PC-9 (cell line): ENCODE results near the gene HOXD10. TPM values are rescaled to one million over a fixed set of nuclear protein-coding genes. Genes with fewer than 3 reads are reported as not detected.

ENCODE experiments used
- BruUV-seq: library from RNA; stranded (reverse); fragments of 400-500 nt; replicated peaks from 2 replicates; lab custom pipeline; 2021; lab: Mats Ljungman, UMichigan
- CTCF ChIA-PET: fragments of 300-600 bp; sonication (Branson Sonifier 250); formaldehyde crosslinking; loops from one replicate; lab custom pipeline; 2022; ENCODE audit warnings: antibody characterized with exemption; lab: Charles Lee
- POLR2A ChIA-PET: fragments of 300-600 bp; sonication (Branson Sonifier 250); formaldehyde crosslinking; loops from one replicate; lab custom pipeline; 2022; ENCODE audit warnings: antibody characterized with exemption; ENCODE audit not compliant: unreplicated experiment; lab: Charles Lee
- DNase-seq, 2 experiments: peaks; one replicate each; pipeline versions ENCODE4 v3.0.0 to v3.0.0-alpha.2; 2015 to 2022; ENCODE audit warnings: mixed read lengths in 1 of 2
- H2AFZ ChIP-seq: fragments of 200-600 bp; sonication (generic); 2 replicates; pipeline ENCODE4 v1.8.1; 2017; ENCODE audit warnings: antibody characterized with exemption
- H3F3A ChIP-seq: fragments of 200-600 bp; sonication (generic); 2 replicates; pipeline ENCODE4 v1.8.1; 2017; ENCODE audit warnings: antibody characterized with exemption, mild to moderate bottlenecking, low read depth; ENCODE audit not compliant: insufficient read depth
- H3K27ac ChIP-seq: fragments of 200-600 bp; sonication (generic); 2 replicates; pipeline ENCODE4 v1.6.1; 2016; ENCODE audit warnings: mixed run types
- H3K27me3 ChIP-seq: fragments of 200-600 bp; sonication (generic); 2 replicates; pipeline ENCODE4 v1.6.1; 2016; ENCODE audit warnings: low read depth, mixed run types; ENCODE audit not compliant: insufficient read depth
- H3K36me3 ChIP-seq: fragments of 200-600 bp; sonication (generic); 2 replicates; pipeline ENCODE4 v1.6.1; 2016; ENCODE audit warnings: low read depth, mixed run types
- H3K4me1 ChIP-seq: fragments of 200-600 bp; sonication (generic); replicated peaks from 2 replicates; pipeline ENCODE4 v1.6.1; 2016; ENCODE audit warnings: mixed run types; ENCODE audit not compliant: insufficient read depth
- H3K4me2 ChIP-seq: fragments of 200-600 bp; sonication (generic); 2 replicates; pipeline ENCODE4 v1.6.1; 2017; ENCODE audit warnings: mixed run types
- H3K4me3 ChIP-seq: fragments of 200-600 bp; sonication (generic); 2 replicates; pipeline ENCODE4 v1.6.1; 2016; ENCODE audit warnings: mixed run types
- H3K79me2 ChIP-seq: fragments of 200-600 bp; sonication (generic); 2 replicates; pipeline ENCODE4 v1.6.1; 2017; ENCODE audit warnings: low read depth, mixed run types
- H3K9me2 ChIP-seq: fragments of 200-600 bp; sonication (generic); 2 replicates; pipeline ENCODE4 v1.8.1; 2017; ENCODE audit warnings: mild to moderate bottlenecking; ENCODE audit not compliant: insufficient read depth
- H3K9me3 ChIP-seq: fragments of 200-600 bp; sonication (generic); 2 replicates; pipeline ENCODE4 v1.8.1; 2016; ENCODE audit warnings: low read depth; ENCODE audit not compliant: insufficient read depth
- H4K20me1 ChIP-seq: fragments of 200-600 bp; sonication (generic); 2 replicates; pipeline ENCODE4 v1.8.1; 2017; ENCODE audit not compliant: insufficient read depth
- EZH2 ChIP-seq: fragments of 200-600 bp; sonication (generic); IDR thresholded peaks from 2 replicates; pipeline ENCODE4 v1.8.0; 2017; ENCODE audit warnings: antibody characterized with exemption, low read depth
- intact Hi-C: fragments of 100-400 bp; cut with micrococcal nuclease; formaldehyde crosslinking; loops from one replicate; pipeline ENCODE4 v1.10.0; 2022; ENCODE audit not compliant: unreplicated experiment
- total RNA-seq: library from RNA; stranded (reverse); gene quantifications from 2 replicates; pipeline ENCODE4 v1.2.3, GENCODE V29; 2021
- TF ChIP-seq, protein P1 (sequence below): fragments of 200-600 bp; sonication (generic); conservative IDR thresholded peaks from 2 replicates; pipeline ENCODE4 v1.6.1; 2017; ENCODE audit warnings: mixed run types, antibody characterized with exemption, mild to moderate bottlenecking, moderate library complexity

Gene HOXD10
- total RNA-seq, 1 experiment from 2014 or later = not detected

DNA sequence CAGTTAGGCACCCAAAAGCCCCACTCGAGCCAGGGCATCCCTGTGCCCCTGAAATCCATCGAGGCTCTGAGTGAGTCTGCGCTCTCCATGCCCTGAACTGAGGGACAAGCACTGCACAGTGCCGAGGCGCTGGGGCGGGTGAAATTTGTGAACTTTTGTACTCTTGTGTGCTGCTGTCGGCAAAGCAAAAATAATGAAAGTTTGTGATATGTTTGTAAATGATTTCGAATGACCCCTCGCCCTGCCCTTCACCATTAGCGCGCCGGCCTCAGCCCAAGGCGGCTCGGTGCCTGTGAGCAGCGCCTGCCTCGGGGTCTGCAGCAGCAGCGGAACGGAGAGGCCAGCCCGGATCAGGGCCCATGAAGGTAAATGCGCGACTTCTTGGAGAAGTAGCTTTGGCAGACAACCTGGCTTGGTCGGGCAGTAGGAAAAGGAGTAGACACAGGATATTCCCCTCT, 32.9 kb downstream of the HOXD10 start:
- Histone ChIP-seq H3K36me3 (no peaks in the 10 kb centered on the region), H3F3A (no peaks in the 10 kb centered on the region), H4K20me1 (no peaks in the 10 kb centered on the region), H3K27ac (no peak overlapping the region), H3K4me2 (no peak overlapping the region), H3K9me3 (no peaks in the 10 kb centered on the region), H3K4me3 (no peak overlapping the region), H2AFZ (no peak overlapping the region), H3K4me1 (no peaks in the 10 kb centered on the region), H3K9me2 (no peaks in the 10 kb centered on the region), H3K79me2 (no peaks in the 10 kb centered on the region), H3K27me3 (peaks cover 89% of the 10 kb centered on the region)
- POLR2A ChIA-PET = no interaction called here
- no peak for TF ChIP-seq EZH2
- TF ChIP-seq, protein P1, sequence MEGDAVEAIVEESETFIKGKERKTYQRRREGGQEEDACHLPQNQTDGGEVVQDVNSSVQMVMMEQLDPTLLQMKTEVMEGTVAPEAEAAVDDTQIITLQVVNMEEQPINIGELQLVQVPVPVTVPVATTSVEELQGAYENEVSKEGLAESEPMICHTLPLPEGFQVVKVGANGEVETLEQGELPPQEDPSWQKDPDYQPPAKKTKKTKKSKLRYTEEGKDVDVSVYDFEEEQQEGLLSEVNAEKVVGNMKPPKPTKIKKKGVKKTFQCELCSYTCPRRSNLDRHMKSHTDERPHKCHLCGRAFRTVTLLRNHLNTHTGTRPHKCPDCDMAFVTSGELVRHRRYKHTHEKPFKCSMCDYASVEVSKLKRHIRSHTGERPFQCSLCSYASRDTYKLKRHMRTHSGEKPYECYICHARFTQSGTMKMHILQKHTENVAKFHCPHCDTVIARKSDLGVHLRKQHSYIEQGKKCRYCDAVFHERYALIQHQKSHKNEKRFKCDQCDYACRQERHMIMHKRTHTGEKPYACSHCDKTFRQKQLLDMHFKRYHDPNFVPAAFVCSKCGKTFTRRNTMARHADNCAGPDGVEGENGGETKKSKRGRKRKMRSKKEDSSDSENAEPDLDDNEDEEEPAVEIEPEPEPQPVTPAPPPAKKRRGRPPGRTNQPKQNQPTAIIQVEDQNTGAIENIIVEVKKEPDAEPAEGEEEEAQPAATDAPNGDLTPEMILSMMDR = no peak
- CTCF ChIA-PET = no interaction called here
- DNase-seq = no peak
- BruUV-seq = no TSS peak
- intact Hi-C loops = no loop called here

DNA sequence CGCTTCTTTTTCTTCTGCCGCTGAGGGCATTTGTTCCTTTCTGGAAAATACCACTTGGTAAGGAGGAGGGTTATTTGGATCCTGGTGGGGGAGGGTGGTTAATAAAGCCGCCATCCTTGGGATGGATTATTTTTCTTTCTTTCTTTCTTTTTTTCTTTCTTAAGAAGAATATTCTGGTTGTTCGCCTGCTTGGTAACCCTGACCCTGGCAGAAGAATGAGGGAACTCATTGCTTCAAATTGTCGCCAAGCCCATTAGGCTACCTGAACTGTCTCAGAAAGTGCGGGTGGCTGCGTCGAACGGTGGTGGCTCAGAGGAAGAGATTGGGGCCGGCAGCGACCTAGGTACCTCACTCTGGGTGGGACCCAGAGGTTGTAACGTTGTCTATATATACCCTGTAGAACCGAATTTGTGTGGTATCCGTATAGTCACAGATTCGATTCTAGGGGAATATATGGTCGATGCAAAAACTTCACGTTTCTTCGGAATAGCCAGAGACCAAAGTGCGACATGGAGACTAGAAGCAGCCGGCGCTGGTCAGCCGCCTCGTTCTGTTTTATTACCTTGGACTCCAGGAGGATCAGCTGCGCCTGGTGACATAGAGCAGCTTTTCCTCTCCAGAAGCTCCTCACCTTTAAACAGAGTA, 33.5 kb downstream of the HOXD10 start:
- Histone ChIP-seq H3K9me2 (no peaks in the 10 kb centered on the region), H3K4me2 (no peak overlapping the region), H3K27ac (no peak overlapping the region), H3K27me3 (peaks cover 89% of the 10 kb centered on the region), H3K9me3 (no peaks in the 10 kb centered on the region), H4K20me1 (no peaks in the 10 kb centered on the region), H3F3A (no peaks in the 10 kb centered on the region), H2AFZ (no peak overlapping the region), H3K4me3 (no peak overlapping the region), H3K36me3 (no peaks in the 10 kb centered on the region), H3K4me1 (no peaks in the 10 kb centered on the region), H3K79me2 (no peaks in the 10 kb centered on the region)
- intact Hi-C loops = no loop called here
- ChIA-PET POLR2A (no interaction called here), CTCF (no interaction called here)
- no peak for DNase-seq
- BruUV-seq = no TSS peak
- TF ChIP-seq, protein P1 = no peak
- TF ChIP-seq EZH2 = no peak

DNA sequence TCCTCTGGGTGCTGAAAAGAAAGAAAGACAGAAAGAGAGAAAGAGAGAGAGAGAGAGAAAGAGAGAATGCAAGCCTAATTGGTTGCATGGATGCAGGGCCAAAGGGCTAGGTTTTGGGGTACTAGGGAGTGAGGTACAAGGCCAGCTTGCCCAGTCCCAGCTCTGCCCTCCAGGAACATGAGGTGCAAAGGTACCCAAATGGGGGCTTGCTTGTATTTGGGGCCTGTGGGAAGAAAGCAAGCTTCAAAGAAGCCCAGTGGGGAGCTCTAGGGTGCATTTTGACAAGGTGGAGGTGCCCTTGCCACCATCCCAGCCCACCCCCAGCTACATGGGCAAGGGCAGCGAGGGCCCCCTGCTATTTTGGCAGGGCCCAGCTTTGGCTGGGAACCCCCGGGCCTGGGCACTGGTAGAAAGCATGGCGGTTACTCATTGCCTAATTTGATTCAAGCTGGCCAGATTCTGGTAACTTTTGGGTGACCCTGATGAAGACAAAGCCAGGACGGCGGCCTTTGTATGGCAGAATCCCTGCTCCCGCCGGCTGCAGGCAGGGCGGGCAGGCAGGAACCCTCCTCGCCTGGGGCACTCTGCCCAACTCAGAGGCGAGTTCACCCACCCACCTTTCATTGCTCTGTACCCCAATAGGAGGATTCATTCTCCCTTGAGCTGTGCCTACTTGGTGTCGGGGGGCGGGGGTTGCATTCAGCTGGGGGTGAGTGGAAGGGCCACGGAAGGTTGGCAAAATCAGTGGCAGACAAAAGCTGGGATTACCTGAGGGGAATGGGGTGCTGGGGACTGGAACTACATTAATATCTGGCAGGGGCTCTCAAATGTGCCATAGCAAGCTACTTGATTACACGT, 34.2 kb downstream of the HOXD10 start:
- H3K79me2 ChIP-seq = no peaks in the 10 kb centered on the region
- TF ChIP-seq EZH2 = no peak
- TF ChIP-seq, protein P1 = no peak
- H3K4me2 ChIP-seq = no peak overlapping the region
- no peaks in the 10 kb centered on the region for H3K9me3 ChIP-seq
- BruUV-seq = no TSS peak
- no peak for DNase-seq
- H3K36me3 ChIP-seq = no peaks in the 10 kb centered on the region
- no peaks in the 10 kb centered on the region for H3K4me1 ChIP-seq
- H3K9me2 ChIP-seq = no peaks in the 10 kb centered on the region
- no peaks in the 10 kb centered on the region for H4K20me1 ChIP-seq
- ChIA-PET CTCF (no interaction called here), POLR2A (no interaction called here)
- no peak overlapping the region for H2AFZ ChIP-seq
- H3K4me3 ChIP-seq = no peak overlapping the region
- peaks cover 89% of the 10 kb centered on the region for H3K27me3 ChIP-seq
- intact Hi-C loops = no loop called here
- no peak overlapping the region for H3K27ac ChIP-seq
- no peaks in the 10 kb centered on the region for H3F3A ChIP-seq
